ENCODE data around the gene KCNJ6. TPM values are rescaled to one million over a fixed set of nuclear protein-coding genes. Genes with fewer than 3 reads are reported as not detected.

KCNJ6 gene
- total RNA-seq, 1 experiment from 2014 or later: 0.05 TPM

- CTCF ChIA-PET: no interaction called here
- H3K9me3 Mint-ChIP-seq (ENCODE audit: low read depth, unreplicated experiment): no peaks in the 10 kb centered on the region
- H3K27ac Mint-ChIP-seq (ENCODE audit: unreplicated experiment): no peak overlapping the region
- no TSS peak for BruUV-seq (replicated peaks)
- no peak for DNase-seq
- TF ChIP-seq, protein P1, sequence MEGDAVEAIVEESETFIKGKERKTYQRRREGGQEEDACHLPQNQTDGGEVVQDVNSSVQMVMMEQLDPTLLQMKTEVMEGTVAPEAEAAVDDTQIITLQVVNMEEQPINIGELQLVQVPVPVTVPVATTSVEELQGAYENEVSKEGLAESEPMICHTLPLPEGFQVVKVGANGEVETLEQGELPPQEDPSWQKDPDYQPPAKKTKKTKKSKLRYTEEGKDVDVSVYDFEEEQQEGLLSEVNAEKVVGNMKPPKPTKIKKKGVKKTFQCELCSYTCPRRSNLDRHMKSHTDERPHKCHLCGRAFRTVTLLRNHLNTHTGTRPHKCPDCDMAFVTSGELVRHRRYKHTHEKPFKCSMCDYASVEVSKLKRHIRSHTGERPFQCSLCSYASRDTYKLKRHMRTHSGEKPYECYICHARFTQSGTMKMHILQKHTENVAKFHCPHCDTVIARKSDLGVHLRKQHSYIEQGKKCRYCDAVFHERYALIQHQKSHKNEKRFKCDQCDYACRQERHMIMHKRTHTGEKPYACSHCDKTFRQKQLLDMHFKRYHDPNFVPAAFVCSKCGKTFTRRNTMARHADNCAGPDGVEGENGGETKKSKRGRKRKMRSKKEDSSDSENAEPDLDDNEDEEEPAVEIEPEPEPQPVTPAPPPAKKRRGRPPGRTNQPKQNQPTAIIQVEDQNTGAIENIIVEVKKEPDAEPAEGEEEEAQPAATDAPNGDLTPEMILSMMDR (IDR thresholded peaks at IDR 0.05; ENCODE audit: unreplicated experiment): no peak
- peaks cover 80% of the 10 kb centered on the region for H3K27me3 Mint-ChIP-seq (ENCODE audit: unreplicated experiment)
- no peaks in the 10 kb centered on the region for H3K4me1 Mint-ChIP-seq (ENCODE audit: low read depth, unreplicated experiment)
- no peaks in the 10 kb centered on the region for H3K36me3 Mint-ChIP-seq (ENCODE audit: insufficient read depth, unreplicated experiment)
- no peak overlapping the region for H3K4me3 Mint-ChIP-seq (ENCODE audit: low read depth, unreplicated experiment)
- intact Hi-C loops (cut with micrococcal nuclease; ENCODE audit: unreplicated experiment): no loop called here
Measured at GRCh38 chr21:37753122-37753599, 163.1 kb downstream of the KCNJ6 start.

DNA sequence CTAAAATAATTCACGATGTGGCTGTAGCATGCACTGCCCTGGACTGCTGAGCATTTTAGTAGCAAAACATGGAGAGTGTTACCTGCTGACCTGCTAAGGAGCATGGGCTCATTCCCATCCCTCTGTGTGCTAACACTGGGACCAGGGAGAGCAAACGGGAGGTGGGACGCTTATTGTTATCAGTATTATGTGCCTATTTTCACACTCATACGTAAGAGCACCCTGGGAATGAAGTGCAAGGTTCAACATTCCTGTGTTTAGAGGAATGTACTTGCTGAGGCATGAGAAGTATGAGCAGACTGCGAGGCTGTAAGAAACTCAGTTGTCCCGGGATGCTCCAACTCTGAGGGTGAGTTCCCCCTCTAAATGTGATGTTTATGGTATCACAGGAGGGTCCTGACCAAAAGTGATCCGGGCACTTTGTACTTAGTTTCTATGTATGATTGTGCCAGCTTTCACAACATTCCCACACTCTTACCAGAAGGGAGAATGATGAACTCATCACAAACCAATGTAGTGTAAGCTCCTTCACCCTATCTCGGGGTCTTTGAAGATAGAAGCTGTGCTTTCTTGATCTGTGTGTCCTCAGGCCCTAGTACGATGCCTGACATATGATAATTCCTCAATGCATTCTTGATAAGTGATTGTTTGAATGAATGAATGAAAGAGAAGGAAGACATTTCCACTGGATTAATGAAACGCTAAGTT, 164.8 kb downstream of the KCNJ6 start:
- Mint-ChIP-seq H3K4me1 (ENCODE audit: low read depth, unreplicated experiment) (no peaks in the 10 kb centered on the region), H3K27ac (ENCODE audit: unreplicated experiment) (no peak overlapping the region), H3K9me3 (ENCODE audit: low read depth, unreplicated experiment) (no peaks in the 10 kb centered on the region), H3K36me3 (ENCODE audit: insufficient read depth, unreplicated experiment) (no peaks in the 10 kb centered on the region), H3K4me3 (ENCODE audit: low read depth, unreplicated experiment) (no peak overlapping the region), H3K27me3 (ENCODE audit: unreplicated experiment) (peaks cover 97% of the 10 kb centered on the region)
- no peak for DNase-seq
- TF ChIP-seq, protein P1 (IDR thresholded peaks at IDR 0.05; ENCODE audit: unreplicated experiment): no peak
- no TSS peak for BruUV-seq (replicated peaks)
- intact Hi-C loops (cut with micrococcal nuclease; ENCODE audit: unreplicated experiment): no loop called here
- CTCF ChIA-PET: interaction anchor here (0.6 kb wide), 1 partner anchor 41 kb away, joined by 4 read pairs; no protein-coding TSS in a partner anchor

GRCh38 chr21:37749132-37749531, 167.1 kb downstream of the KCNJ6 start:
- no peaks in the 10 kb centered on the region for H3K9me3 Mint-ChIP-seq (ENCODE audit: low read depth, unreplicated experiment)
- intact Hi-C loops (cut with micrococcal nuclease; ENCODE audit: unreplicated experiment): no loop called here
- CTCF ChIA-PET: interaction anchor here (0.9 kb wide), 1 partner anchor 10 kb away, joined by 3 read pairs; no protein-coding TSS in a partner anchor
- H3K4me1 Mint-ChIP-seq (ENCODE audit: low read depth, unreplicated experiment): no peaks in the 10 kb centered on the region
- TF ChIP-seq, protein P1 (IDR thresholded peaks at IDR 0.05; ENCODE audit: unreplicated experiment): no peak
- no TSS peak for BruUV-seq (replicated peaks)
- H3K27ac Mint-ChIP-seq (ENCODE audit: unreplicated experiment): no peak overlapping the region
- no peak overlapping the region for H3K4me3 Mint-ChIP-seq (ENCODE audit: low read depth, unreplicated experiment)
- peaks cover 100% of the 10 kb centered on the region for H3K27me3 Mint-ChIP-seq (ENCODE audit: unreplicated experiment)
- H3K36me3 Mint-ChIP-seq (ENCODE audit: insufficient read depth, unreplicated experiment): no peaks in the 10 kb centered on the region
- DNase-seq: no peak

GRCh38 chr21:37748351-37748750, 167.9 kb downstream of the KCNJ6 start:
- no peak overlapping the region for H3K4me3 Mint-ChIP-seq (ENCODE audit: low read depth, unreplicated experiment)
- no peaks in the 10 kb centered on the region for H3K9me3 Mint-ChIP-seq (ENCODE audit: low read depth, unreplicated experiment)
- H3K27ac Mint-ChIP-seq (ENCODE audit: unreplicated experiment): no peak overlapping the region
- peaks cover 100% of the 10 kb centered on the region for H3K27me3 Mint-ChIP-seq (ENCODE audit: unreplicated experiment)
- H3K4me1 Mint-ChIP-seq (ENCODE audit: low read depth, unreplicated experiment): no peaks in the 10 kb centered on the region
- DNase-seq: no peak
- BruUV-seq (replicated peaks): no TSS peak
- TF ChIP-seq, protein P1 (IDR thresholded peaks at IDR 0.05; ENCODE audit: unreplicated experiment): no peak
- intact Hi-C loops (cut with micrococcal nuclease; ENCODE audit: unreplicated experiment): no loop called here
- H3K36me3 Mint-ChIP-seq (ENCODE audit: insufficient read depth, unreplicated experiment): no peaks in the 10 kb centered on the region
- CTCF ChIA-PET: no interaction called here
